Gastrocnemius medialis (tissue), 4 donors: ENCODE measurements around the gene SFSWAP. TPM values are rescaled to one million over a fixed set of nuclear protein-coding genes. Genes with fewer than 3 reads are reported as not detected.

ENCODE experiments used
- ATAC-seq, 2 donors: fragments of 150-250 bp; one replicate each; pipeline ENCODE4 v1.9.1; 2016
- DNase-seq, 2 donors: peaks; one replicate each; pipeline ENCODE4 v3.0.0-alpha.2; 2019
- H3K27ac ChIP-seq, 4 donors: fragments of 200-600 bp; sonication (generic); 1 replicate in 1 of 4; 2 replicates in 3 of 4; pipeline ENCODE4 v1.5.1; 2016 to 2018; ENCODE audit warnings: mild to moderate bottlenecking in 2 of 4, moderate library complexity in 1 of 4
- H3K27me3 ChIP-seq, 3 donors: fragments of 200-600 bp; sonication (generic) in 2 of 3; 1 replicate in 1 of 3; 2 replicates in 2 of 3; pipeline versions ENCODE4 v1.5.1 to v1.6.0; 2016 to 2019; ENCODE audit warnings: mild to moderate bottlenecking in 1 of 3, moderate library complexity in 1 of 3
- H3K36me3 ChIP-seq, 2 donors: fragments of 200-600 bp; sonication (generic) in 1 of 2; one replicate each; pipeline ENCODE4 v1.5.1; 2017 to 2018
- H3K4me1 ChIP-seq, 2 donors: fragments of 200-600 bp; sonication (generic) in 1 of 2; one replicate each; pipeline ENCODE4 v1.5.1; 2016 to 2017; ENCODE audit warnings: mild to moderate bottlenecking in 2 of 2
- H3K4me3 ChIP-seq, 4 donors: fragments of 200-600 bp; sonication (generic) in 3 of 4; 1 replicate in 1 of 4; 2 replicates in 3 of 4; pipeline ENCODE4 v1.5.1; 2016 to 2019; ENCODE audit warnings: mild to moderate bottlenecking in 2 of 4
- H3K9me3 ChIP-seq, 3 donors: fragments of 200-600 bp; sonication (generic) in 2 of 3; 1 replicate in 1 of 3; 2 replicates in 2 of 3; pipeline ENCODE4 v1.5.1; 2016 to 2019
- CTCF ChIP-seq, 5 experiments: fragments of 450-650 bp in 3 of 5; fragments of 200-600 bp in 2 of 5; sonication (generic) in 2 of 5; IDR thresholded peaks in 4 of 5; conservative IDR thresholded peaks in 1 of 5; 1 replicate in 4 of 5; 2 replicates in 1 of 5; pipeline ENCODE4 v1.5.1; 2016 to 2019; ENCODE audit warnings: antibody characterized with exemption in 5 of 5, mild to moderate bottlenecking in 3 of 5, moderate library complexity in 3 of 5
- POLR2A ChIP-seq, 2 donors: fragments of 450-650 bp; IDR thresholded peaks; one replicate each; pipeline ENCODE4 v1.6.1; 2017; ENCODE audit warnings: antibody characterized with exemption in 2 of 2, mild to moderate bottlenecking in 2 of 2, moderate library complexity in 2 of 2
- in situ Hi-C, 4 donors: fragments of 200-750 bp; cut with MboI; loops; one replicate each; pipeline versions ENCODE4 v1.15.0 to v1.8.0; 2017; ENCODE audit warnings: low sequenced_read_pairs in 4 of 4
- intact Hi-C: fragments of 100-400 bp; cut with DNase I; formaldehyde crosslinking; loops from one replicate; pipeline ENCODE4 v1.15.1; 2023; ENCODE audit warnings: low total_unique reads
- total RNA-seq, 4 donors: library from RNA; depleted of rRNA; stranded (reverse); fragments of >200 nt; gene quantifications; one replicate each; pipeline versions ENCODE4 v1.1.0 to v1.2.3, GENCODE V29; 2016

The SFSWAP gene
- total RNA-seq, 4 donors from 2014 or later: 18.0 to 29.7 (median 25.4) TPM

GRCh38 chr12:131755305-131756113 is 44.6 kb downstream of the SFSWAP start:
- DNase-seq (no peak), ATAC-seq (no peak)
- in situ Hi-C loops (no loop called here), intact Hi-C loops (no loop called here)
- H3K27ac ChIP-seq: no peak overlapping the region
- H3K4me1 ChIP-seq: no peaks in the 10 kb centered on the region
- TF ChIP-seq CTCF (IDR thresholded peaks at IDR 0.05 in 4 of 5, conservative IDR thresholded peaks at IDR 0.05 in 1 of 5): peak in 1 of 5 experiments; percentile 30
- TF ChIP-seq POLR2A (IDR thresholded peaks at IDR 0.05): no peak
- H3K27me3 ChIP-seq: no peaks in the 10 kb centered on the region
- H3K9me3 ChIP-seq: no peaks in the 10 kb centered on the region
- peaks cover 0 to 70% of the 10 kb centered on the region in 2 donors for H3K36me3 ChIP-seq
- H3K4me3 ChIP-seq: no peak overlapping the region

GRCh38 chr12:131756441-131756840 is 45.6 kb downstream of the SFSWAP start:
- Histone ChIP-seq H3K27ac (no peak overlapping the region), H3K4me1 (no peaks in the 10 kb centered on the region), H3K9me3 (no peaks in the 10 kb centered on the region), H3K36me3 (peaks cover 0 to 77% of the 10 kb centered on the region in 2 donors), H3K4me3 (no peak overlapping the region), H3K27me3 (no peaks in the 10 kb centered on the region)
- DNase-seq: no peak
- intact Hi-C loops: no loop called here
- TF ChIP-seq POLR2A (IDR thresholded peaks at IDR 0.05) (no peak), CTCF (IDR thresholded peaks at IDR 0.05 in 4 of 5, conservative IDR thresholded peaks at IDR 0.05 in 1 of 5) (no peak)
- no peak for ATAC-seq
- in situ Hi-C loops: no loop called here

GRCh38 chr12:131757111-131757510 is 46.2 kb downstream of the SFSWAP start:
- Histone ChIP-seq H3K27me3 (no peaks in the 10 kb centered on the region), H3K4me3 (no peak overlapping the region), H3K4me1 (no peaks in the 10 kb centered on the region), H3K27ac (no peak overlapping the region), H3K9me3 (no peaks in the 10 kb centered on the region), H3K36me3 (peaks cover 0 to 77% of the 10 kb centered on the region in 2 donors)
- intact Hi-C loops (no loop called here), in situ Hi-C loops (no loop called here)
- TF ChIP-seq POLR2A (IDR thresholded peaks at IDR 0.05): no peak
- no peak for TF ChIP-seq CTCF (IDR thresholded peaks at IDR 0.05 in 4 of 5, conservative IDR thresholded peaks at IDR 0.05 in 1 of 5)
- DNase-seq: no peak
- no peak for ATAC-seq

GRCh38 chr12:131758016-131758739 is 47.3 kb downstream of the SFSWAP start:
- ATAC-seq: no peak
- in situ Hi-C loops: no loop called here

More at GRCh38 chr12:131758016-131758739, 47.3 kb downstream of the SFSWAP start:
- peaks cover 0 to 83% of the 10 kb centered on the region in 2 donors for H3K36me3 ChIP-seq
- TF ChIP-seq POLR2A (IDR thresholded peaks at IDR 0.05) (no peak), CTCF (IDR thresholded peaks at IDR 0.05 in 4 of 5, conservative IDR thresholded peaks at IDR 0.05 in 1 of 5) (no peak)
- no peak overlapping the region for H3K4me3 ChIP-seq
- intact Hi-C loops: no loop called here
- H3K27ac ChIP-seq: no peak overlapping the region
- no peaks in the 10 kb centered on the region for H3K27me3 ChIP-seq
- no peaks in the 10 kb centered on the region for H3K9me3 ChIP-seq
- no peaks in the 10 kb centered on the region for H3K4me1 ChIP-seq
- no peak for DNase-seq
